ENCODE results near the gene WDR89. TPM values are rescaled to one million over a fixed set of nuclear protein-coding genes. Genes with fewer than 3 reads are reported as not detected.

The WDR89 gene
- total RNA-seq, 1 experiment from 2014 or later, result 17.4 TPM

- no TSS peak for BruUV-seq (replicated peaks)
Measured at GRCh38 chr14:63581491-63581890, 60.2 kb downstream of the WDR89 start.

GRCh38 chr14:63578300-63578699 is 63.4 kb downstream of the WDR89 start:
- ChIA-PET CTCF (interaction anchor here (0.7 kb wide), 1 partner anchor 145 kb away, joined by 4 read pairs; no protein-coding TSS in a partner anchor), POLR2A (interaction anchor here (0.7 to 1.6 kb wide), 4 partner anchors 12 to 37 kb away, joined by 3 to 4 read pairs (median 4); partner anchors contain the start of gene PPP2R5E)
- TF ChIP-seq, protein P1, sequence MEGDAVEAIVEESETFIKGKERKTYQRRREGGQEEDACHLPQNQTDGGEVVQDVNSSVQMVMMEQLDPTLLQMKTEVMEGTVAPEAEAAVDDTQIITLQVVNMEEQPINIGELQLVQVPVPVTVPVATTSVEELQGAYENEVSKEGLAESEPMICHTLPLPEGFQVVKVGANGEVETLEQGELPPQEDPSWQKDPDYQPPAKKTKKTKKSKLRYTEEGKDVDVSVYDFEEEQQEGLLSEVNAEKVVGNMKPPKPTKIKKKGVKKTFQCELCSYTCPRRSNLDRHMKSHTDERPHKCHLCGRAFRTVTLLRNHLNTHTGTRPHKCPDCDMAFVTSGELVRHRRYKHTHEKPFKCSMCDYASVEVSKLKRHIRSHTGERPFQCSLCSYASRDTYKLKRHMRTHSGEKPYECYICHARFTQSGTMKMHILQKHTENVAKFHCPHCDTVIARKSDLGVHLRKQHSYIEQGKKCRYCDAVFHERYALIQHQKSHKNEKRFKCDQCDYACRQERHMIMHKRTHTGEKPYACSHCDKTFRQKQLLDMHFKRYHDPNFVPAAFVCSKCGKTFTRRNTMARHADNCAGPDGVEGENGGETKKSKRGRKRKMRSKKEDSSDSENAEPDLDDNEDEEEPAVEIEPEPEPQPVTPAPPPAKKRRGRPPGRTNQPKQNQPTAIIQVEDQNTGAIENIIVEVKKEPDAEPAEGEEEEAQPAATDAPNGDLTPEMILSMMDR (IDR thresholded peaks at IDR 0.05; ENCODE audit: unreplicated experiment), result no peak
- Mint-ChIP-seq H3K27ac (ENCODE audit: low read depth, unreplicated experiment) (no peak overlapping the region), H3K4me3 (ENCODE audit: unreplicated experiment) (no peak overlapping the region), H3K27me3 (ENCODE audit: insufficient read depth, unreplicated experiment) (no peaks in the 10 kb centered on the region), H3K36me3 (ENCODE audit: insufficient read depth, unreplicated experiment) (peaks cover 2% of the 10 kb centered on the region), H3K4me1 (ENCODE audit: insufficient read depth, unreplicated experiment) (peaks cover 6% of the 10 kb centered on the region), H3K9me3 (ENCODE audit: unreplicated experiment) (no peaks in the 10 kb centered on the region)
- no TSS peak for BruUV-seq (replicated peaks)
- DNase-seq (ENCODE audit: unreplicated experiment), result no peak
- intact Hi-C loops (cut with micrococcal nuclease), result no loop called here

More at GRCh38 chr14:63581491-63581890, 60.2 kb downstream of the WDR89 start:
- TF ChIP-seq, protein P1 (IDR thresholded peaks at IDR 0.05; ENCODE audit: unreplicated experiment), result no peak
- POLR2A ChIA-PET, result interaction anchor here (0.6 to 0.8 kb wide), 2 partner anchors 45 to 1796 kb away, joined by 3 read pairs; no protein-coding TSS in a partner anchor
- Mint-ChIP-seq H3K27ac (ENCODE audit: low read depth, unreplicated experiment) (no peak overlapping the region), H3K36me3 (ENCODE audit: insufficient read depth, unreplicated experiment) (peaks cover 4% of the 10 kb centered on the region), H3K27me3 (ENCODE audit: insufficient read depth, unreplicated experiment) (no peaks in the 10 kb centered on the region), H3K4me1 (ENCODE audit: insufficient read depth, unreplicated experiment) (peaks cover 5% of the 10 kb centered on the region), H3K9me3 (ENCODE audit: unreplicated experiment) (no peaks in the 10 kb centered on the region), H3K4me3 (ENCODE audit: unreplicated experiment) (no peak overlapping the region)
- CTCF ChIA-PET, result interaction anchor here (0.9 kb wide), 1 partner anchor 18 kb away, joined by 3 read pairs; no protein-coding TSS in a partner anchor
- no peak for DNase-seq (ENCODE audit: unreplicated experiment)
- intact Hi-C loops (cut with micrococcal nuclease), result no loop called here

- no peak overlapping the region for H3K27ac Mint-ChIP-seq (ENCODE audit: low read depth, unreplicated experiment)
Measured at GRCh38 chr14:63573581-63573980, 68.1 kb downstream of the WDR89 start.

DNA sequence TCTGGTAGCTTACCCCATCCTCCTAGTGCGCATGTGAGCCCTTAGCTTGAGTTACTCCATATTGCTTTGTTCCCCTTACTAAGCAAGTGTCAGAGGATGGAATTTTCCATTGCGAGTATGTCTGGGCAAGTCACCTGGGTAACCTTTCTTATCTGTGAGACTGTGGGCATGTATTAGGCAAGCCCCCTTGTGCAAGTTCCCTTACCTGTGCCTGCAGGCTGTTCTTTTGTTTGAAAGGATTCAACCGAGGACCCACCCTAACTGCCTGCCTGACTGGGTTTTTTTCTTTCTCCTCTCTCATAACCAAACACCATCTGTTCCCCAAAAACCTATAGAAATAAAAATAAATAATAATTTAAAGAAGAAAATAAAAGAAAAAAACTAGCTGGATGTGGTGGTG is 76.2 kb downstream of the WDR89 start:
- Mint-ChIP-seq H3K27me3 (ENCODE audit: insufficient read depth, unreplicated experiment) (no peaks in the 10 kb centered on the region), H3K36me3 (ENCODE audit: insufficient read depth, unreplicated experiment) (no peaks in the 10 kb centered on the region), H3K9me3 (ENCODE audit: unreplicated experiment) (no peaks in the 10 kb centered on the region), H3K27ac (ENCODE audit: low read depth, unreplicated experiment) (no peak overlapping the region), H3K4me3 (ENCODE audit: unreplicated experiment) (no peak overlapping the region), H3K4me1 (ENCODE audit: insufficient read depth, unreplicated experiment) (peaks cover 19% of the 10 kb centered on the region)
- CTCF ChIA-PET, result interaction anchor here (0.6 to 1.0 kb wide), 2 partner anchors 176 to 257 kb away, joined by 4 to 9 read pairs; no protein-coding TSS in a partner anchor
- BruUV-seq (replicated peaks), result no TSS peak
- intact Hi-C loops (cut with micrococcal nuclease), result no loop called here
- TF ChIP-seq, protein P1 (IDR thresholded peaks at IDR 0.05; ENCODE audit: unreplicated experiment), result no peak
- no peak for DNase-seq (ENCODE audit: unreplicated experiment)
- POLR2A ChIA-PET, result interaction anchor here (0.6 to 1.3 kb wide), 4 partner anchors 22 to 1546 kb away, joined by 3 to 4 read pairs (median 3); partner anchors contain the start of gene PPP2R5E

More at GRCh38 chr14:63573581-63573980, 68.1 kb downstream of the WDR89 start:
- DNase-seq (ENCODE audit: unreplicated experiment), result no peak
- ChIA-PET CTCF (no interaction called here), POLR2A (interaction anchor here (0.6 to 1.7 kb wide), 3 partner anchors 10 to 59 kb away, joined by 5 to 6 read pairs (median 5); partner anchors contain the start of gene PPP2R5E)
- Mint-ChIP-seq H3K36me3 (ENCODE audit: insufficient read depth, unreplicated experiment) (no peaks in the 10 kb centered on the region), H3K4me1 (ENCODE audit: insufficient read depth, unreplicated experiment) (peaks cover 6% of the 10 kb centered on the region), H3K4me3 (ENCODE audit: unreplicated experiment) (no peak overlapping the region), H3K9me3 (ENCODE audit: unreplicated experiment) (no peaks in the 10 kb centered on the region), H3K27me3 (ENCODE audit: insufficient read depth, unreplicated experiment) (no peaks in the 10 kb centered on the region)
- TF ChIP-seq, protein P1 (IDR thresholded peaks at IDR 0.05; ENCODE audit: unreplicated experiment), result no peak
- BruUV-seq (replicated peaks), result no TSS peak
- intact Hi-C loops (cut with micrococcal nuclease), result no loop called here

Measured in MCF 10A (cell line).